ENCODE measurements around the gene GIGYF2. TPM values are rescaled to one million over a fixed set of nuclear protein-coding genes. Genes with fewer than 3 reads are reported as not detected.

The GIGYF2 gene
- total and polyA plus RNA-seq, 2 of the 13 experiments (the other 11 are each of a cell fraction or from before 2014, with no cell fraction given): 44.9 to 73.5 TPM

DNA sequence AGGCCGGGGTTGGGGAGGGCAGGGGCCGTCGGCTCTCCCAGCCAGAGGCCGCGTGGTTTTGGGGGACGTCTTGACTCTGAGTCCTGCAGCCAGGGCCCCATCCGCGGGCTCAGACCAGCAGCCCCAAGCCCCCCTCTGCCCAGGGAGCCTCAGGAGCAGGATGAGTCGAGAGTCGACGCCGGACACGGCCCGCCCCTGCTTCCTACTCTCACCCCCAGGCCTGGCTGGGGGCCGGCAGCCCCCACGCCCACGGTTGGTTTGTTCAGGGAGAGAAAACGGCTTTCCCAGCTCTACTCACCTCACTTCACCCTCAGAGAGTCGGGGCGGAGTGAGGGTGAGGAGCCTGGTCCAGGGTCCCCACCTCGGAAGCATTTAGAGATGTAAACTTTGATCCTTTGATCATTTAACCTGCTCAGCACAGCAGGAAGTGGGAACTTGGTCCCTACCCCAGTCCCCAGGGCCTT is 179.9 kb downstream of the GIGYF2 start (continued):
- TF ChIP-seq RAD21 (CRISPR knock-in tag; IDR thresholded peaks at IDR 0.05): no peak; the same call in 1 of the 2 replicates
- TF ChIP-seq TBP (CRISPR knock-in tag; IDR thresholded peaks at IDR 0.05): no peak
- peak; percentile 63; the same call in 1 of the 2 replicates for TF ChIP-seq ZNF441 (CRISPR knock-in tag; IDR thresholded peaks at IDR 0.05; ENCODE audit: borderline replicate concordance)
- TF ChIP-seq, protein P1, sequence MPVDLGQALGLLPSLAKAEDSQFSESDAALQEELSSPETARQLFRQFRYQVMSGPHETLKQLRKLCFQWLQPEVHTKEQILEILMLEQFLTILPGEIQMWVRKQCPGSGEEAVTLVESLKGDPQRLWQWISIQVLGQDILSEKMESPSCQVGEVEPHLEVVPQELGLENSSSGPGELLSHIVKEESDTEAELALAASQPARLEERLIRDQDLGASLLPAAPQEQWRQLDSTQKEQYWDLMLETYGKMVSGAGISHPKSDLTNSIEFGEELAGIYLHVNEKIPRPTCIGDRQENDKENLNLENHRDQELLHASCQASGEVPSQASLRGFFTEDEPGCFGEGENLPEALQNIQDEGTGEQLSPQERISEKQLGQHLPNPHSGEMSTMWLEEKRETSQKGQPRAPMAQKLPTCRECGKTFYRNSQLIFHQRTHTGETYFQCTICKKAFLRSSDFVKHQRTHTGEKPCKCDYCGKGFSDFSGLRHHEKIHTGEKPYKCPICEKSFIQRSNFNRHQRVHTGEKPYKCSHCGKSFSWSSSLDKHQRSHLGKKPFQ (CRISPR knock-in tag; IDR thresholded peaks at IDR 0.05; ENCODE audit: insufficient replicate concordance): no peak
- no peak for TF ChIP-seq SYNCRIP (IDR thresholded peaks at IDR 0.05; ENCODE audit: insufficient read depth, low read depth, low read length)
- no peak for TF ChIP-seq ZBTB42 (CRISPR knock-in tag; IDR thresholded peaks at IDR 0.05)
- TF ChIP-seq BHLHE40 (IDR thresholded peaks at IDR 0.05; ENCODE audit: low read length): no peak
- no peak for TF ChIP-seq ZNF83 (CRISPR knock-in tag; IDR thresholded peaks at IDR 0.05; ENCODE audit: borderline replicate concordance)
- no peak for TF ChIP-seq NFRKB (IDR thresholded peaks at IDR 0.05)
- TF ChIP-seq, protein P2, sequence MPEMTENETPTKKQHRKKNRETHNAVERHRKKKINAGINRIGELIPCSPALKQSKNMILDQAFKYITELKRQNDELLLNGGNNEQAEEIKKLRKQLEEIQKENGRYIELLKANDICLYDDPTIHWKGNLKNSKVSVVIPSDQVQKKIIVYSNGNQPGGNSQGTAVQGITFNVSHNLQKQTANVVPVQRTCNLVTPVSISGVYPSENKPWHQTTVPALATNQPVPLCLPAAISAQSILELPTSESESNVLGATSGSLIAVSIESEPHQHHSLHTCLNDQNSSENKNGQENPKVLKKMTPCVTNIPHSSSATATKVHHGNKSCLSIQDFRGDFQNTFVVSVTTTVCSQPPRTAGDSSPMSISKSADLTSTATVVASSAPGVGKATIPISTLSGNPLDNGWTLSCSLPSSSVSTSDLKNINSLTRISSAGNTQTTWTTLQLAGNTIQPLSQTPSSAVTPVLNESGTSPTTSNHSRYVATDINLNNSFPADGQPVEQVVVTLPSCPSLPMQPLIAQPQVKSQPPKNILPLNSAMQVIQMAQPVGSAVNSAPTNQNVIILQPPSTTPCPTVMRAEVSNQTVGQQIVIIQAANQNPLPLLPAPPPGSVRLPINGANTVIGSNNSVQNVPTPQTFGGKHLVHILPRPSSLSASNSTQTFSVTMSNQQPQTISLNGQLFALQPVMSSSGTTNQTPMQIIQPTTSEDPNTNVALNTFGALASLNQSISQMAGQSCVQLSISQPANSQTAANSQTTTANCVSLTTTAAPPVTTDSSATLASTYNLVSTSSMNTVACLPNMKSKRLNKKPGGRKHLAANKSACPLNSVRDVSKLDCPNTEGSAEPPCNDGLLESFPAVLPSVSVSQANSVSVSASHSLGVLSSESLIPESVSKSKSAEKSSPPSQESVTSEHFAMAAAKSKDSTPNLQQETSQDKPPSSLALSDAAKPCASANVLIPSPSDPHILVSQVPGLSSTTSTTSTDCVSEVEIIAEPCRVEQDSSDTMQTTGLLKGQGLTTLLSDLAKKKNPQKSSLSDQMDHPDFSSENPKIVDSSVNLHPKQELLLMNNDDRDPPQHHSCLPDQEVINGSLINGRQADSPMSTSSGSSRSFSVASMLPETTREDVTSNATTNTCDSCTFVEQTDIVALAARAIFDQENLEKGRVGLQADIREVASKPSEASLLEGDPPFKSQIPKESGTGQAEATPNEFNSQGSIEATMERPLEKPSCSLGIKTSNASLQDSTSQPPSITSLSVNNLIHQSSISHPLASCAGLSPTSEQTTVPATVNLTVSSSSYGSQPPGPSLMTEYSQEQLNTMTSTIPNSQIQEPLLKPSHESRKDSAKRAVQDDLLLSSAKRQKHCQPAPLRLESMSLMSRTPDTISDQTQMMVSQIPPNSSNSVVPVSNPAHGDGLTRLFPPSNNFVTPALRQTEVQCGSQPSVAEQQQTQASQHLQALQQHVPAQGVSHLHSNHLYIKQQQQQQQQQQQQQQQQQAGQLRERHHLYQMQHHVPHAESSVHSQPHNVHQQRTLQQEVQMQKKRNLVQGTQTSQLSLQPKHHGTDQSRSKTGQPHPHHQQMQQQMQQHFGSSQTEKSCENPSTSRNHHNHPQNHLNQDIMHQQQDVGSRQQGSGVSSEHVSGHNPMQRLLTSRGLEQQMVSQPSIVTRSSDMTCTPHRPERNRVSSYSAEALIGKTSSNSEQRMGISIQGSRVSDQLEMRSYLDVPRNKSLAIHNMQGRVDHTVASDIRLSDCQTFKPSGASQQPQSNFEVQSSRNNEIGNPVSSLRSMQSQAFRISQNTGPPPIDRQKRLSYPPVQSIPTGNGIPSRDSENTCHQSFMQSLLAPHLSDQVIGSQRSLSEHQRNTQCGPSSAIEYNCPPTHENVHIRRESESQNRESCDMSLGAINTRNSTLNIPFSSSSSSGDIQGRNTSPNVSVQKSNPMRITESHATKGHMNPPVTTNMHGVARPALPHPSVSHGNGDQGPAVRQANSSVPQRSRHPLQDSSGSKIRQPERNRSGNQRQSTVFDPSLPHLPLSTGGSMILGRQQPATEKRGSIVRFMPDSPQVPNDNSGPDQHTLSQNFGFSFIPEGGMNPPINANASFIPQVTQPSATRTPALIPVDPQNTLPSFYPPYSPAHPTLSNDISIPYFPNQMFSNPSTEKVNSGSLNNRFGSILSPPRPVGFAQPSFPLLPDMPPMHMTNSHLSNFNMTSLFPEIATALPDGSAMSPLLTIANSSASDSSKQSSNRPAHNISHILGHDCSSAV (CRISPR knock-in tag; IDR thresholded peaks at IDR 0.05; ENCODE audit: borderline replicate concordance): no peak
- TF ChIP-seq, protein P3, sequence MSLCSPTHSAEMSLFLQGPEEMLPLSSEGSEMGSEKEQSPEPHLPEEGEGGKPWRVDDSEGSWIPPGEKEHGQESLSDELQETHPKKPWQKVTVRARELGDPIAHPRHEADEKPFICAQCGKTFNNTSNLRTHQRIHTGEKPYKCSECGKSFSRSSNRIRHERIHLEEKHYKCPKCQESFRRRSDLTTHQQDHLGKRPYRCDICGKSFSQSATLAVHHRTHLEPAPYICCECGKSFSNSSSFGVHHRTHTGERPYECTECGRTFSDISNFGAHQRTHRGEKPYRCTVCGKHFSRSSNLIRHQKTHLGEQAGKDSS (CRISPR knock-in tag; IDR thresholded peaks at IDR 0.05; ENCODE audit: borderline replicate concordance, low read depth): no peak
- TF ChIP-seq ZNF891 (CRISPR knock-in tag; IDR thresholded peaks at IDR 0.05): peak; percentile 74
- TF ChIP-seq, protein P4, sequence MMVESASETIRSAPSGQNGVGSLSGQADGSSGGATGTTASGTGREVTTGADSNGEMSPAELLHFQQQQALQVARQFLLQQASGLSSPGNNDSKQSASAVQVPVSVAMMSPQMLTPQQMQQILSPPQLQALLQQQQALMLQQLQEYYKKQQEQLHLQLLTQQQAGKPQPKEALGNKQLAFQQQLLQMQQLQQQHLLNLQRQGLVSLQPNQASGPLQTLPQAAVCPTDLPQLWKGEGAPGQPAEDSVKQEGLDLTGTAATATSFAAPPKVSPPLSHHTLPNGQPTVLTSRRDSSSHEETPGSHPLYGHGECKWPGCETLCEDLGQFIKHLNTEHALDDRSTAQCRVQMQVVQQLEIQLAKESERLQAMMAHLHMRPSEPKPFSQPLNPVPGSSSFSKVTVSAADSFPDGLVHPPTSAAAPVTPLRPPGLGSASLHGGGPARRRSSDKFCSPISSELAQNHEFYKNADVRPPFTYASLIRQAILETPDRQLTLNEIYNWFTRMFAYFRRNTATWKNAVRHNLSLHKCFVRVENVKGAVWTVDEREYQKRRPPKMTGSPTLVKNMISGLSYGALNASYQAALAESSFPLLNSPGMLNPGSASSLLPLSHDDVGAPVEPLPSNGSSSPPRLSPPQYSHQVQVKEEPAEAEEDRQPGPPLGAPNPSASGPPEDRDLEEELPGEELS (CRISPR knock-in tag; IDR thresholded peaks at IDR 0.05): peak; percentile 35; the same call in 1 of the 2 replicates
- TF ChIP-seq ZNF205 (CRISPR knock-in tag; IDR thresholded peaks at IDR 0.05): 0 out of 2 replicates have a peak, but pooled peaks have one; percentile 27
- TF ChIP-seq, protein P5, sequence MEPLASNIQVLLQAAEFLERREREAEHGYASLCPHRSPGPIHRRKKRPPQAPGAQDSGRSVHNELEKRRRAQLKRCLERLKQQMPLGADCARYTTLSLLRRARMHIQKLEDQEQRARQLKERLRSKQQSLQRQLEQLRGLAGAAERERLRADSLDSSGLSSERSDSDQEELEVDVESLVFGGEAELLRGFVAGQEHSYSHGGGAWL (CRISPR knock-in tag; IDR thresholded peaks at IDR 0.05): no peak
- no peak for TF ChIP-seq ZNF3 (CRISPR knock-in tag; IDR thresholded peaks at IDR 0.05)
- no peak for TF ChIP-seq MEF2D (CRISPR knock-in tag; IDR thresholded peaks at IDR 0.05)
- no peak for TF ChIP-seq NPAS2 (CRISPR knock-in tag; IDR thresholded peaks at IDR 0.05; ENCODE audit: borderline replicate concordance)
